HL-60 (cell line): ENCODE measurements around the gene P4HA2.
"Not testable (repeated sequence)": the region's sequence is repeated elsewhere in the genome, so short reads cannot be mapped to it uniquely, and the experiment has no call there.

Experiments
- DNase-seq, 2 experiments: peaks; one replicate each; pipeline ENCODE4 v3.0.0-alpha.2; 2010 to 2020; ENCODE audit warnings: low read depth in 1 of 2, low spot score in 1 of 2
- H3K27ac ChIP-seq: fragments of 250-450 bp; sonication (Bioruptor Pico); replicated peaks from 2 replicates; pipeline ENCODE4 v1.5.1; 2020; ENCODE audit warnings: mild to moderate bottlenecking, moderate library complexity
- H3K27me3 ChIP-seq: fragments of 250-450 bp; sonication (Bioruptor Pico); 2 replicates; pipeline ENCODE4 v1.5.1; 2021; ENCODE audit warnings: mild to moderate bottlenecking, moderate library complexity; ENCODE audit not compliant: insufficient read depth, poor library complexity, severe bottlenecking
- H3K4me3 ChIP-seq: replicated peaks from 2 replicates; pipeline ENCODE4 v1.5.1; 2011; ENCODE audit warnings: mild to moderate bottlenecking, control low read depth, low read length; ENCODE audit not compliant: insufficient read depth
- GABPA ChIP-seq: IDR thresholded peaks from 2 replicates; pipeline ENCODE4 v1.6.1; 2012; ENCODE audit warnings: low read depth
- POLR2AphosphoS5 ChIP-seq: IDR thresholded peaks from 2 replicates; pipeline ENCODE4 v1.6.1; 2012; ENCODE audit warnings: low read depth
- REST ChIP-seq: IDR thresholded peaks from 2 replicates; pipeline ENCODE4 v1.6.1; 2012; ENCODE audit warnings: low read depth; ENCODE audit not compliant: insufficient replicate concordance
- SPI1 ChIP-seq: IDR thresholded peaks from 2 replicates; pipeline ENCODE4 v1.6.1; 2012; ENCODE audit warnings: low read depth, mild to moderate bottlenecking, borderline replicate concordance
- TF ChIP-seq, protein P1 (sequence below): IDR thresholded peaks from one replicate; pipeline ENCODE4 v1.5.1; 2011; ENCODE audit warnings: low read length, control low read depth, inconsistent platforms; ENCODE audit not compliant: insufficient read depth

P4HA2 gene

GRCh38 chr5:132150565-132150964, 77.1 kb downstream of the P4HA2 start:
- TF ChIP-seq, protein P1, sequence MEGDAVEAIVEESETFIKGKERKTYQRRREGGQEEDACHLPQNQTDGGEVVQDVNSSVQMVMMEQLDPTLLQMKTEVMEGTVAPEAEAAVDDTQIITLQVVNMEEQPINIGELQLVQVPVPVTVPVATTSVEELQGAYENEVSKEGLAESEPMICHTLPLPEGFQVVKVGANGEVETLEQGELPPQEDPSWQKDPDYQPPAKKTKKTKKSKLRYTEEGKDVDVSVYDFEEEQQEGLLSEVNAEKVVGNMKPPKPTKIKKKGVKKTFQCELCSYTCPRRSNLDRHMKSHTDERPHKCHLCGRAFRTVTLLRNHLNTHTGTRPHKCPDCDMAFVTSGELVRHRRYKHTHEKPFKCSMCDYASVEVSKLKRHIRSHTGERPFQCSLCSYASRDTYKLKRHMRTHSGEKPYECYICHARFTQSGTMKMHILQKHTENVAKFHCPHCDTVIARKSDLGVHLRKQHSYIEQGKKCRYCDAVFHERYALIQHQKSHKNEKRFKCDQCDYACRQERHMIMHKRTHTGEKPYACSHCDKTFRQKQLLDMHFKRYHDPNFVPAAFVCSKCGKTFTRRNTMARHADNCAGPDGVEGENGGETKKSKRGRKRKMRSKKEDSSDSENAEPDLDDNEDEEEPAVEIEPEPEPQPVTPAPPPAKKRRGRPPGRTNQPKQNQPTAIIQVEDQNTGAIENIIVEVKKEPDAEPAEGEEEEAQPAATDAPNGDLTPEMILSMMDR = no peak
- no peak for TF ChIP-seq GABPA
- TF ChIP-seq POLR2AphosphoS5 = no peak
- TF ChIP-seq REST = no peak
- no peak for TF ChIP-seq SPI1
- no peak for DNase-seq
- H3K27ac ChIP-seq = no peak overlapping the region
- H3K27me3 ChIP-seq = no peaks in the 10 kb centered on the region
- H3K4me3 ChIP-seq = no peak overlapping the region

DNA sequence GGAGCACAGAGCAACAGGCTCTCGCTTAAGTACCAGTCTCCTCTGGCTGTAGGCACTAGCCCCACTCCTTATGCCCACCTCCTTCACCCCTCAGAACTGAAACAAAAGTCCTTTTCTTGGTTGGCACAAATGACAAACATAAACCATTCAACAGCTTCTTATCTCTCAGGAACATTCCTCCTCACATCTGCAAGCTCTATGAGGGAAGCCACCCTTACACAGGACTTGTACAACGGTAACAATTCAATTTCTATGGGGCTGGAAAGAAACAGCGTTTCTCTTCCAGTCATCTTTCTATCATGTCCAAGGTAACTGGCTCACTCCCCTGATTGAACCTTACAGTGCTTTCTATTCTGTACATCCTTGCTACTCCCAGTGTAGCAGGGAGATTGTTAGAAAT, 80.0 kb downstream of the P4HA2 start:
- no peak for TF ChIP-seq SPI1
- no peak for TF ChIP-seq GABPA
- TF ChIP-seq, protein P1 = no peak
- no peak for TF ChIP-seq POLR2AphosphoS5
- no peak for TF ChIP-seq REST
- no peaks in the 10 kb centered on the region for H3K27me3 ChIP-seq

GRCh38 chr5:132145326-132145725, 82.3 kb downstream of the P4HA2 start:
- not testable (repeated sequence) for H3K4me3 ChIP-seq, H3K27ac ChIP-seq, H3K27me3 ChIP-seq, DNase-seq

More for the DNA sequence above, 80.0 kb downstream of the P4HA2 start:
- Histone ChIP-seq H3K4me3 (no peak overlapping the region), H3K27ac (no peak overlapping the region)
- no peak for DNase-seq

DNA sequence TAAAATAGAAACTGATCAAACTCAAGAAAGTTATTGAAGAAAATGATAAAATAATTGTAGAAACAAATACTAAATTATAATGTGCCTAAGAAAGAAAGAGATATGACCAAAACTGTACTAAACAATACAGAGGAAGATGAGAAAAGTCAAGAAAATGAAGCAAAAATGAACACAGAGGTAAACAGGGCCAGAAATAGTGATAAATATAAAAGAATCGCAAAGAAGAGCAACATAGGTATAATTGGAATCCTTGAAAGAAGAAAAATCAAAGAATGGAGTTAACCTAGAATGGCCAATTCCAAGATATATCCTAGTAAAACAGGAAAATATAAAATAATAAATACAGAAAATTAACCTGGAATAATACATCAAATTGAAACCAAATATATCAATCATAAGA, 84.5 kb downstream of the P4HA2 start:
- H3K27me3 ChIP-seq = no peaks in the 10 kb centered on the region
- no peak overlapping the region for H3K27ac ChIP-seq
- H3K4me3 ChIP-seq = no peak overlapping the region
- DNase-seq = no peak
- no peak for TF ChIP-seq REST
- TF ChIP-seq SPI1 = no peak
- TF ChIP-seq POLR2AphosphoS5 = no peak
- TF ChIP-seq, protein P1 = no peak
